SK-N-SH treated with all-trans-retinoic acid at 6 μM for 48 hours (cell line): ENCODE measurements around the gene CFAP157.

Source experiments
- ATAC-seq: fragments of 200-7000 bp; cut with Tn5 transposase; 3 replicates; pipeline ENCODE4 v1.9.1; 2020; ENCODE audit warnings: mild to moderate bottlenecking, moderate library complexity
- ARNTL ChIP-seq: fragments of 450-650 bp; formaldehyde crosslinking; IDR thresholded peaks from 2 replicates; pipeline ENCODE4 v1.5.0; 2020; ENCODE audit warnings: low read depth, mild to moderate bottlenecking, moderate library complexity, borderline replicate concordance
- CSDC2 ChIP-seq: fragments of 250-450 bp; sonication (Bioruptor Pico); IDR thresholded peaks from 2 replicates; pipeline ENCODE4 v1.5.0; 2020; ENCODE audit warnings: mild to moderate bottlenecking, moderate library complexity
- ESRRG ChIP-seq: fragments of 250-450 bp; sonication (Bioruptor Pico); IDR thresholded peaks from 2 replicates; pipeline ENCODE4 v1.6.1; 2021; ENCODE audit warnings: mild to moderate bottlenecking
- GLIS3 ChIP-seq: fragments of 250-450 bp; sonication (Bioruptor Pico); IDR thresholded peaks from 2 replicates; pipeline ENCODE4 v1.5.0; 2020; ENCODE audit warnings: mild to moderate bottlenecking, moderate library complexity
- ISL1 ChIP-seq: fragments of 250-450 bp; sonication (Bioruptor Pico); IDR thresholded peaks from 2 replicates; pipeline ENCODE4 v2.1.2; 2022; ENCODE audit warnings: mild to moderate bottlenecking, moderate library complexity
- OSR1 ChIP-seq: fragments of 250-450 bp; sonication (Bioruptor Pico); IDR thresholded peaks from 2 replicates; pipeline ENCODE4 v1.8.0; 2022; ENCODE audit warnings: moderate library complexity, mild to moderate bottlenecking, inconsistent platforms
- PPARA ChIP-seq: fragments of 250-450 bp; sonication (Bioruptor Pico); IDR thresholded peaks from 2 replicates; pipeline ENCODE4 v1.5.0; 2020; ENCODE audit warnings: mild to moderate bottlenecking, borderline replicate concordance
- RARB ChIP-seq: fragments of 250-450 bp; sonication (Bioruptor Pico); IDR thresholded peaks from 2 replicates; pipeline ENCODE4 v1.8.0; 2021; ENCODE audit warnings: mild to moderate bottlenecking, moderate library complexity
- TCF4 ChIP-seq: fragments of 250-450 bp; sonication (Bioruptor Pico); IDR thresholded peaks from 2 replicates; pipeline ENCODE4 v1.8.0; 2021; ENCODE audit warnings: mild to moderate bottlenecking, moderate library complexity, borderline replicate concordance
- TOX ChIP-seq: fragments of 250-450 bp; sonication (Bioruptor Pico); IDR thresholded peaks from 2 replicates; pipeline ENCODE4 v1.8.0; 2021; ENCODE audit warnings: mild to moderate bottlenecking, moderate library complexity, borderline replicate concordance
- ZFP3 ChIP-seq: fragments of 250-450 bp; sonication (Bioruptor Pico); IDR thresholded peaks from 2 replicates; pipeline ENCODE4 v1.5.0; 2020; ENCODE audit warnings: mild to moderate bottlenecking, moderate library complexity
- ZFP30 ChIP-seq: fragments of 450-650 bp; formaldehyde crosslinking; IDR thresholded peaks from 2 replicates; pipeline ENCODE4 v1.5.0; 2022; ENCODE audit warnings: mild to moderate bottlenecking, moderate library complexity
- ZNF565 ChIP-seq: fragments of 450-650 bp; formaldehyde crosslinking; conservative IDR thresholded peaks from 2 replicates; pipeline ENCODE4 v1.5.0; 2020; ENCODE audit warnings: low read depth, mild to moderate bottlenecking, moderate library complexity
- ZNF70 ChIP-seq: fragments of 450-650 bp; formaldehyde crosslinking; IDR thresholded peaks from 2 replicates; pipeline ENCODE4 v1.5.0; 2020; ENCODE audit warnings: mild to moderate bottlenecking, moderate library complexity
- TF ChIP-seq, protein P1 (sequence below): fragments of 250-450 bp; sonication (Bioruptor Pico); IDR thresholded peaks from 2 replicates; pipeline ENCODE4 v1.5.1; 2020; ENCODE audit warnings: low read depth, mild to moderate bottlenecking, moderate library complexity
- TF ChIP-seq, protein P2 (sequence below): fragments of 250-450 bp; sonication (Bioruptor Pico); IDR thresholded peaks from 2 replicates; pipeline ENCODE4 v1.5.1; 2021; ENCODE audit warnings: mild to moderate bottlenecking, moderate library complexity
- TF ChIP-seq, protein P3 (sequence below): fragments of 250-450 bp; sonication (Bioruptor Pico); IDR thresholded peaks from 2 replicates; pipeline ENCODE4 v1.8.0; 2020; ENCODE audit warnings: mild to moderate bottlenecking, moderate library complexity, borderline replicate concordance
- TF ChIP-seq, protein P4 (sequence below): fragments of 250-450 bp; sonication (Bioruptor Pico); IDR thresholded peaks from 2 replicates; pipeline ENCODE4 v1.5.0; 2020; ENCODE audit warnings: mild to moderate bottlenecking, moderate library complexity

The CFAP157 gene

DNA sequence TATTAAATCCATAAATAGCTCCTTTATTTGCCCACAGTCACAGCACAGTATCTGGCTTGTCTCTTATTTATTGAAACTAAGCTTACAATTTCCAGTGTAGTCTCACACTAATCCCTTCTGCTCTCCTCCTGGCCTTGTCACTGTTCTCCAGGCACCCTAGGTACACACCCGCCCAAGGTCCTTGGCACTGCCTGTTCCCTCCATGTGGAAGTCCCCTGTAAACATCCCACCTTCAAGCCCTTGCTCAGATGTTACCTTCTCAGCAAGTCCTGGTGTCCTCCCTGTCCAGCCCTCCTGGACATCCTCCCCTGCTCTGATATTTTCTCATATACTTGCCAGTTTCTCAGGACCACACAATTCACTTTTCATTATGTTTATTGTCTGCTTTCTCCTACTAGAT, 44.2 kb upstream of the CFAP157 start:
- no peak for ATAC-seq
- TF ChIP-seq, protein P1, sequence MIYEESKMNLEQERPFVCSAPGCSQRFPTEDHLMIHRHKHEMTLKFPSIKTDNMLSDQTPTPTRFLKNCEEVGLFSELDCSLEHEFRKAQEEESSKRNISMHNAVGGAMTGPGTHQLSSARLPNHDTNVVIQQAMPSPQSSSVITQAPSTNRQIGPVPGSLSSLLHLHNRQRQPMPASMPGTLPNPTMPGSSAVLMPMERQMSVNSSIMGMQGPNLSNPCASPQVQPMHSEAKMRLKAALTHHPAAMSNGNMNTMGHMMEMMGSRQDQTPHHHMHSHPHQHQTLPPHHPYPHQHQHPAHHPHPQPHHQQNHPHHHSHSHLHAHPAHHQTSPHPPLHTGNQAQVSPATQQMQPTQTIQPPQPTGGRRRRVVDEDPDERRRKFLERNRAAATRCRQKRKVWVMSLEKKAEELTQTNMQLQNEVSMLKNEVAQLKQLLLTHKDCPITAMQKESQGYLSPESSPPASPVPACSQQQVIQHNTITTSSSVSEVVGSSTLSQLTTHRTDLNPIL (CRISPR knock-in tag): no peak
- TF ChIP-seq GLIS3 (CRISPR knock-in tag) (no peak), TOX (no peak), CSDC2 (no peak), RARB (CRISPR knock-in tag) (no peak), OSR1 (no peak)

DNA sequence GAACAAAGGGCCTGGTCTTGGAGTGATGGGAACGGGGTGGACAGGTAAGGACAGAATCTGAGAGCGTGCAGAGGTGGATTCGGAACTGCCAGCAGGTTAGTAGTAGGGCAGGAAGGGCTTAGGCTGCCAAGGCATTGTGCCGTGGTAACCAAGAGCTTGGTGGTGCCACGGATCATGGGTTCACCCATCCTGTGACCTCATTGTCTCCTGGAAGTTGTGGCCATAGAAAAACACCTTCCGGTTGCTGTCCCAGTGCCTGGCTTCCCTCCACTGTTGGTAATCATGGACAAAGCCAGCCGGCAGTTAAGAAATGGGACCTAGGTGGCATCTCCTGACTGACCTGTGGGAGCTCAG, 42.5 kb upstream of the CFAP157 start:
- ATAC-seq: peak; percentile 8; the same call in 1 of the 3 replicates
- no peak for TF ChIP-seq ARNTL (CRISPR knock-in tag)
- TF ChIP-seq, protein P1 (CRISPR knock-in tag): no peak

DNA sequence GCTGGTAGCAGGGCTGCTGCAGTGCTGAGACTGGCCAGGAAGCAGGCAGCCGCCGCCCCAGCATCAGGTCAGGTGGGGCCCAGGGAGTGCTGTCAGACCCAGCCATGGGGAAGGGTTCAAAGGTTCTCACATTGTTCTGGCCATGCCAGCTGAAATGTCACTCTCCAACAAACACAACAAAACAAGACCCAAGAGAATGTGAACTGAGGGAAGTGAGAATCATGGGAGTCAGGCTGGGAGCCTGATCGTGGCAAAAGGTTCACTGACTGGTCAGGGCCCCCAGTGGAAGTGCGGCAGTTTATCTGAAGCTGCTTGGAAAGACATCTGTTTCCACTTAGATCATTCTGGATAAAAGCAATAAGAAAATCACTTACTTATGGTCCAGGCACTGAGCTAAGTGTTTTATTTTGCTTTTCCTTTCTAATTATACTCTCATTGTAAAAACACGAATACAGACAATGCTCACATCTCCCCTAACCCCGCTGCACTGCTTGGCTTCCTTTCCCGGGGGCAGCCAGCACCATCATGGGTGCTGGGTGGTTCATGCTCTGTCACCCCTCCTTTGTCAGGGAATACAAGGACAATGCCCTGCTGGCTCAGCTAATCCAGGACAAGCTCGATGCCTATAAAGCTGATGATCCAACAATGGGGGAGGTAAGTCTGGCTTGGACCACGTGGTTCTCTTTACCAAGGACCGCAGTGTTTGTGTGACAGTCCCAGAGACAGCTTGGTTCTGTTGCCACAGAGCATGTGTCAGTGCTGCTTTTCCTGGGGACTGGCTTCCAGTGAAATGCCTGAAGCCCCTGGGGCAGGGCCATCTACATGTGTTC, 41.9 kb upstream of the CFAP157 start:
- ATAC-seq: peak; percentile 90
- TF ChIP-seq ZNF70 (peak; percentile 42; the same call in 1 of the 2 replicates), ESRRG (CRISPR knock-in tag) (no peak), ZNF565 (peak; percentile 61; the same call in 1 of the 2 replicates), ZFP30 (CRISPR knock-in tag) (0 out of 2 replicates have a peak, but pooled peaks have one; percentile 10), ZFP3 (CRISPR knock-in tag) (no peak), TCF4 (peak; percentile 96), ISL1 (CRISPR knock-in tag) (peak; percentile 60), PPARA (0 out of 2 replicates have a peak, but pooled peaks have one; percentile 69)
- TF ChIP-seq, protein P1 (CRISPR knock-in tag): no peak
- TF ChIP-seq, protein P2, sequence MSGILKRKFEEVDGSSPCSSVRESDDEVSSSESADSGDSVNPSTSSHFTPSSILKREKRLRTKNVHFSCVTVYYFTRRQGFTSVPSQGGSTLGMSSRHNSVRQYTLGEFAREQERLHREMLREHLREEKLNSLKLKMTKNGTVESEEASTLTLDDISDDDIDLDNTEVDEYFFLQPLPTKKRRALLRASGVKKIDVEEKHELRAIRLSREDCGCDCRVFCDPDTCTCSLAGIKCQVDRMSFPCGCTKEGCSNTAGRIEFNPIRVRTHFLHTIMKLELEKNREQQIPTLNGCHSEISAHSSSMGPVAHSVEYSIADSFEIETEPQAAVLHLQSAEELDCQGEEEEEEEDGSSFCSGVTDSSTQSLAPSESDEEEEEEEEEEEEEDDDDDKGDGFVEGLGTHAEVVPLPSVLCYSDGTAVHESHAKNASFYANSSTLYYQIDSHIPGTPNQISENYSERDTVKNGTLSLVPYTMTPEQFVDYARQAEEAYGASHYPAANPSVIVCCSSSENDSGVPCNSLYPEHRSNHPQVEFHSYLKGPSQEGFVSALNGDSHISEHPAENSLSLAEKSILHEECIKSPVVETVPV: no peak
- TF ChIP-seq, protein P3, sequence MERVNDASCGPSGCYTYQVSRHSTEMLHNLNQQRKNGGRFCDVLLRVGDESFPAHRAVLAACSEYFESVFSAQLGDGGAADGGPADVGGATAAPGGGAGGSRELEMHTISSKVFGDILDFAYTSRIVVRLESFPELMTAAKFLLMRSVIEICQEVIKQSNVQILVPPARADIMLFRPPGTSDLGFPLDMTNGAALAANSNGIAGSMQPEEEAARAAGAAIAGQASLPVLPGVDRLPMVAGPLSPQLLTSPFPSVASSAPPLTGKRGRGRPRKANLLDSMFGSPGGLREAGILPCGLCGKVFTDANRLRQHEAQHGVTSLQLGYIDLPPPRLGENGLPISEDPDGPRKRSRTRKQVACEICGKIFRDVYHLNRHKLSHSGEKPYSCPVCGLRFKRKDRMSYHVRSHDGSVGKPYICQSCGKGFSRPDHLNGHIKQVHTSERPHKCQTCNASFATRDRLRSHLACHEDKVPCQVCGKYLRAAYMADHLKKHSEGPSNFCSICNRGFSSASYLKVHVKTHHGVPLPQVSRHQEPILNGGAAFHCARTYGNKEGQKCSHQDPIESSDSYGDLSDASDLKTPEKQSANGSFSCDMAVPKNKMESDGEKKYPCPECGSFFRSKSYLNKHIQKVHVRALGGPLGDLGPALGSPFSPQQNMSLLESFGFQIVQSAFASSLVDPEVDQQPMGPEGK (CRISPR knock-in tag): no peak
- TF ChIP-seq, protein P4, sequence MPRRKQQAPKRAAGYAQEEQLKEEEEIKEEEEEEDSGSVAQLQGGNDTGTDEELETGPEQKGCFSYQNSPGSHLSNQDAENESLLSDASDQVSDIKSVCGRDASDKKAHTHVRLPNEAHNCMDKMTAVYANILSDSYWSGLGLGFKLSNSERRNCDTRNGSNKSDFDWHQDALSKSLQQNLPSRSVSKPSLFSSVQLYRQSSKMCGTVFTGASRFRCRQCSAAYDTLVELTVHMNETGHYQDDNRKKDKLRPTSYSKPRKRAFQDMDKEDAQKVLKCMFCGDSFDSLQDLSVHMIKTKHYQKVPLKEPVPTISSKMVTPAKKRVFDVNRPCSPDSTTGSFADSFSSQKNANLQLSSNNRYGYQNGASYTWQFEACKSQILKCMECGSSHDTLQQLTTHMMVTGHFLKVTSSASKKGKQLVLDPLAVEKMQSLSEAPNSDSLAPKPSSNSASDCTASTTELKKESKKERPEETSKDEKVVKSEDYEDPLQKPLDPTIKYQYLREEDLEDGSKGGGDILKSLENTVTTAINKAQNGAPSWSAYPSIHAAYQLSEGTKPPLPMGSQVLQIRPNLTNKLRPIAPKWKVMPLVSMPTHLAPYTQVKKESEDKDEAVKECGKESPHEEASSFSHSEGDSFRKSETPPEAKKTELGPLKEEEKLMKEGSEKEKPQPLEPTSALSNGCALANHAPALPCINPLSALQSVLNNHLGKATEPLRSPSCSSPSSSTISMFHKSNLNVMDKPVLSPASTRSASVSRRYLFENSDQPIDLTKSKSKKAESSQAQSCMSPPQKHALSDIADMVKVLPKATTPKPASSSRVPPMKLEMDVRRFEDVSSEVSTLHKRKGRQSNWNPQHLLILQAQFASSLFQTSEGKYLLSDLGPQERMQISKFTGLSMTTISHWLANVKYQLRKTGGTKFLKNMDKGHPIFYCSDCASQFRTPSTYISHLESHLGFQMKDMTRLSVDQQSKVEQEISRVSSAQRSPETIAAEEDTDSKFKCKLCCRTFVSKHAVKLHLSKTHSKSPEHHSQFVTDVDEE (CRISPR knock-in tag): peak; percentile 78
